COLO668 (cell line): ENCODE measurements around the gene CDH2.

Experiments
- DNase-seq: peaks from one replicate; lab custom pipeline; 2025; ENCODE audit not compliant: unreplicated experiment; lab: John Stamatoyannopoulos, UW

Gene CDH2

DNA sequence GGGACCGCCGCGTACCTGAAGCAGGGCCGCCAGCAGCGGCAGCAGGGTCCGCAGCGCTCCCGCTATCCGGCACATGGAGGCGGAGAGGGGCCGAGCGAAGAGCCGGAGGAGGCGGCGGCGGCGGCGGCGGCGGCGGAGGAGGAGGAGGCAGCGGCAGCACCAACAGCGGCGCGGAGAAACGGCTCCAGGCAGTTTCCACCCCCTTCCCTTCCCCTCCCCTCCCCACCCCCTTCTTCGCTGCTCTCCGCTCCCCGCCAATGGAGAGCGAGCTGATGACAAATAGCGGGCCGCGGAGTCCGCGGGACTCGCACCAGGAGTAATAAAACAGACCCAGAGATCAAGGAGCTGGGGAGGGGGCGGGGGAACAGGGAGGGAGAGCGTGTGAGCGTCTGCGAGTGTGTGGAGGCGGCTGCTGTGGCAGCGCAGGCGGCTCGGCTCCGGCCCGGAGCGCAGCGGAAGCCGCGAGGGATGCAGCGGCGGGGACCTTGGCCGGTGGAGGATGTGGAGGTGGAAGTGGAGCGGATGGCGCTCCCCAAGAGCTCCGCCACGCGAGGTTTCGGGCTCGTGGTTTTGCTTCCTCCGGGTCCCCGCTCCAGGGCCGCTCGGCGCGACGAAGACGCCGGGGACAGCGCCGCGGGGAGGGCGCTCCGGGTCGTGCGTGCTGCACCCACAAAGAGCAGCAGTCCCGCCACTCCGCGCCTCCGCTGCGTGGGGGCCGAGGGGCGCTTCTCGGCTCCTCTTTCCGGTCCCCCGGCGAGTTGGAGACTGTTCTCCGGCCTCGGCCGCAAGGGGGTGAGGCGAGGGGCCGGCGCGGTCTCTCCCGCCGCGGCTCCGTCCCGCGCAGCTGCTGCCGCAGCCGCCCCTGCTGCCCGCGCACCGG lies at the start of gene CDH2:
TSS of gene CDH2 (minus strand) at position 183 of the 880 bp plus-strand sequence. CDS start at position 75, 108 bp downstream.
- peak; percentile 90 for DNase-seq

GRCh38 chr18:28212060-28212459 lies 35.1 kb upstream of the CDH2 start:
- DNase-seq = no peak

DNA sequence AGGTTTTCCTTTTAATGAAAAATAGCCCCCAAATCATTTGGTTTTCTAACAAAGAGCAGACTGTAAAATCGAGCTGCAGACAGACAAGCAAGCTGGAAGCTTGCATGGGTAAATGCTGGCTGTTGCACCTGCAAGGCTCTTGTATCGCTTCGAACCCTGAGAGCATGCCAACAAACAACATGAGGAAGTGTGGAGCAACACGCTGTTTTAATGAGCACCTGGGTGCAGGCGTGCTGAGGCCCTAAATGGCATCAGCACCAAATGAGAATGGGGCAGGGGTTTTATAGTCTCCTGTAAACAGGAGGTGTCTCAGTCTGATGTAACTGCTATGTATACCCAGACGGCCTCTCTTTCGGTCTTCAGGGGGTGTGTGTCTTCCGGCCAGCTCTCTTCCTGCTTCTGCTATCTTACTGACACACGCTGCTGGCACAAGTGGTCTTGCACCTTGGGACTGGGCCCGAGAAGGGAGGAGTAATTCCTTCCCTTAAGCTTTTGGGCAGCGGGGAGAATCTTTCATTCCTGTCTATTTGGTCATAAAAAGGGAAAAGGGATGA lies 31.9 kb upstream of the CDH2 start:
- DNase-seq = no peak

DNA sequence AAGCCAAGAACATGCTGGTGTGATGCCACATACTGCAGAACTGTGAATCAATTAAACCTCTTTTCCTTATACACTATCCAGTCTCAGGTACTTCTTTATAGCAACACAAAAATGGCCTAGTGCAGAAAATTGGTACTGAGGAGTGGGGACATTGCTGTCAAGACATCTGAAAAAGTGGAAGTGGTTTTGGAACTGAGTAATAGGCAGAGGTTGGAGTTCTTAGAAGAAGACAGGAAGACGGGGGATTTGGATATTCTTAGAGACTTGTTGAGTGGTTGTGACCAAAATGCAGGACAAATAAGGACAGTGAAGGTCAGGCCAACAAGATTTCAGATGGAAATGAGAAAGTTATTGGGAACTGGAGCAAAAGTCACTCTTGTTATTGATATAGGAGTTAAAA lies 31.3 kb upstream of the CDH2 start:
- no peak for DNase-seq

GRCh38 chr18:28204154-28204553 lies 27.2 kb upstream of the CDH2 start:
- DNase-seq = no peak

DNA sequence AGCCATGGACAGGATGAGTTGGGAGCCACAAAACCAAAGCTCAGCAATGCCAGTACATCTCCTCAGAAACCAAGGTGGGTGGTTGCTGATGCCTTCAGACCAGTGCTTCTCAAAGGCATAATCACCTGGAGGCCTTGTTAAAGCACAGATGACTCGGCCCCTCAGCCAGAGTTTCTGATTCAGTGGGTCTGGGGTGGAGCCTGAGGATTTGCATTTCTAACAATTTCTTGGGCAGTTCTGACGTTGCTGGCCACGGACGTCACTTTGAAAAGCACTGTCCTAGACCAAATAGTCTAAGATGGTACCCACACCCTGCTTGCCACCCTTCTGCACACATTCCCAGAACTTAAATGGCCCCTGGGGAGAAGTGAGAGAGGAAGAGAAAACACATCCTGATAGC lies 24.1 kb upstream of the CDH2 start:
- DNase-seq = no peak

DNA sequence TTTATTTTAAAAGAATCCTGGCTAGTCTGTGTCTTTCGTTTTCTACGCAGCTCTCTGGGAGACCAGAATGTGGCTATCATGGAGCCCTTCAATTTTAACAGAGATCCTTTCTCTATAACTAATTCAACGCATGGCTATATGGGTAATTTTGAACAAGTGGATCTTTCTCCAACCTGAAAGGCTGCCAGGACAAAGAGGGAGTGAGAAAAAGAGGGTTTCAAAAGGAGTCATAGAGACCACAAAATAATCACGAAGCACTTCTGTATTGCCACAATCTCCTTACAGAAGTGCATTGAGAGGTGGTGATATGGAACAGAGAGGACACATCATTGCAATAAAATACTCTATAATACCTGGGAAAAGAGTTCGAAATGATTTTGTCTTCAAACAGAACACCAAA lies 21.7 kb upstream of the CDH2 start:
- DNase-seq = no peak

GRCh38 chr18:28193177-28193778 lies 16.3 kb upstream of the CDH2 start:
- no peak for DNase-seq

- peak; percentile 74 for DNase-seq
These were observed 12.7 kb upstream of the CDH2 start for GRCh38 chr18:28189400-28190239.

DNA sequence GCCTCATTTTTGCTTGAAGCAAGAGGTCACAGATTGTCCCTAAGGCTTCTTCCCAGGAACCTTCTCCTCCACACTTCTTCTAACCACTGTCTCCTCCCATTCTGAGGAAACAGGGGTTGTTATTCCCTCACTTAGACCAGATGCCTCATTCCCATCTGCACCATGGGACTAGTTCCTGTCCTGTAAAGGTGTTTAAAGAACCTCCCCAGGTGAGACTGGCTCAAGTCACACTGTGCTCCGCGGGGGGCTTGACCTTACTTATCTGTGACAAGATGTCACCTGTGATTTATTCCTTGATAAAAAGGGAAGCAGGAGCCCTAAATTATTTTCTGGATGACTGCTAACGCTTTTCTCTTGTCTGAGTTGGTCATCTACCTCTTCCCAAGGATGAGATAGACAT lies 8.2 kb upstream of the CDH2 start:
- DNase-seq = no peak

DNA sequence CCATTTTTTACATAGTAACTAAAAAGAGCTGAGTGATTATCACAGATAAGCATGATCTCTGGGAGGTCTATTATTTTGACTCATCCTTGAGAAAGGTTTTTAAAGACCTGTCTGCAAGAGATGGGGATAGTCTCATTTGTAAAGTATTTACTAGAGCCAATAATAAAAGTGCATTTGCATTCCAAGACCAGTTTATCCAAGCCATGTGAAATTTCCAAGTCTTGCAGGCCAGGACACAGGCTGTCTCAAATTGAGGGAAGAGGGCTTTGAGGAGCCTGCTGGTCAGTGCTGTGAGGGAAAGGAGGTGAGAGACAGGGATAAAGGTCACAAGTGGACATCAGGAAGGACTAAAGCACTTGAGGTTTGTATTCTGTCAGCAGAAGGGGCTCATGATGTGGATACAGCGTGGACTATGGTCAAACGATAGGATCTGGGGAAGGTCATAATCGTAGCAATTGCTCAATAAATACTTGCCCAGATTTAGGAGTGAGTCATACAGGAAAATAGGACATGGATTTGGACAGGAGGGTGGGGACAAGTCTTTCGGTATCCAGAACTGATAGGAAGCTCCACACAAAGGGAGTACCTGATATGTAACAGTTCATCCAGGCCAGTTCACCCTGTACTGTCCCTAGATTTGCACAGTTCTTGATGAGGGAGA lies 6.6 kb upstream of the CDH2 start:
- DNase-seq = no peak

DNA sequence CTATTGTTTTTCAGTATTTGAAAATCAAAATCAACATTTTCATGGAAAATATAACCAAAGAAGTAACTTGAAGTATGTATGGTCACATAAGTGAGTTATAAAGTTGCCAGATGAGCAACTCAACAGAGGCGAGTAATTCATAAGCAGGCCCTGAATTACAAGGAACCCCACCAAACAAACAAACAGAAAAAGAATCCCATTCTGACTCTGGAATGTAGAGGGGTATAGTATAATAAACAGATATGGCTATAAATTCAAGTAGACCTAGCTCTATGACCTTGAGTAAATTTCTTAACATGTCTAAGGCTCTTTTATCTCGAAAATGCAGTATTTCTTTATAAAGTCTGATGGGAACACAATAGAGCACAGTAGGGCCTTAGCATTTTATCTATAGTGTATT lies 4.7 kb upstream of the CDH2 start:
- DNase-seq = no peak

DNA sequence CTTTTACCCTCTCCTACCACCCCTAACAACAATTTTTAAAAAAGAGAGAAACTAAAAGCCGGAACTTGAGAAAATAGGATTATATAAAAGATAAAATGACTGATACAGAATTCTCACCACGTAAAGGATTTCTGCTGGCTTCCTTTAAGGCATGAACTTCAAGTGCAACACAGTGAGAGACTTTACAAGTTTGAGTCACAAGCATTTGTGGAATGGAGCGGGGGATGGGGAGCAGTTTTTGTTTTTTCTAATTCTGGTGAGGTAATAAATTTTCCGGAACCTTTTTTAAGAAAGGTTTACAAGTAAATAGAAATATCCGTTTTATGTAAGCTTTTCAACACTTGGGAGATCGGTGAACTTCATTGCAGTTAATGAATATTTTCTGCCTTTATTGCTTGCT lies 1.8 kb upstream of the CDH2 start:
- DNase-seq = no peak

DNA sequence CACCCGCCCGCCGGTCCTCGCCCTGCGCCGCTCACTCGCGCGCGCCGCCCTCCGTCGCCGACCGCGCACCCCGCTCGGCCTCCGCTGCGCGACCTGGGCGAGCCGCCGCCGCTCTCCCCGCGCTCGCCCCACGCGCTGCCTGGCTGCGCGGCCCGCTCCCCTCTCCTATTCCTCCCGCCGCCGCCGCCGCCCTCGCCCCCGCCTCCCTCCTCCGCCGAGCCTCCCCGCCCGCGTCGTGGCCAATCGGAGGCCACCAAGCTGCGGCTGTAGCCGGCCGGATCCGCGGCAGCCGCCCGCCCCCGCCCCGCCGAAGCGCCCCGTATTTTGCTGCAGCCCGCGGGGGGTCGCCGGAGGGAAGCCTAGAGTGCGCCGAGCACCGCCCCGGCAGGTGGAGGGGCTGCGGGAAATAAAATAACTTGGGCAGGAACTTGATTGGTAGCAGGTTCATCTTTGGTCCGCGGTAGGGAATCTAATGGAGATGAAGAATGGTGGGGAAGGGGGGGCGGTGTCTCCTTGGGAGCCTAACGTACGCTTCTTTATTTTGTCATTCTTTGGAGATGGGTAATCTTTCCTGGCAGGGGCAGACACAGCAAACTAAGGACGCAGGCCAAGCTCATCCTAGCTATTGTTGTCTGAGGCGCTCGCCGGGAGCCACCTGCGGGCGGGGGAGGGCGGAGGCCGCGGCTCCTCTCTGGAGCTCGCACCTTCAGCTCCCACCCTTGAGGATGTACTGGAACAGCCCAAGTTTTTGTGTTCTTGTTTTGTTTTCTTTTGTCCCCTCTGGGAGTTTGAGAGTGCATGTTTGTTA lies 1.1 kb upstream of the CDH2 start:
- peak; percentile 92 for DNase-seq

GRCh38 chr18:28176698-28176947 lies 307 bp downstream of the CDH2 start:
- DNase-seq = peak; percentile 87

- peak; percentile 81 for DNase-seq
These were observed 816 bp downstream of the CDH2 start for GRCh38 chr18:28175930-28176697.

- peak; percentile 72 for DNase-seq
These were observed 1.6 kb downstream of the CDH2 start for GRCh38 chr18:28175150-28175929.

DNA sequence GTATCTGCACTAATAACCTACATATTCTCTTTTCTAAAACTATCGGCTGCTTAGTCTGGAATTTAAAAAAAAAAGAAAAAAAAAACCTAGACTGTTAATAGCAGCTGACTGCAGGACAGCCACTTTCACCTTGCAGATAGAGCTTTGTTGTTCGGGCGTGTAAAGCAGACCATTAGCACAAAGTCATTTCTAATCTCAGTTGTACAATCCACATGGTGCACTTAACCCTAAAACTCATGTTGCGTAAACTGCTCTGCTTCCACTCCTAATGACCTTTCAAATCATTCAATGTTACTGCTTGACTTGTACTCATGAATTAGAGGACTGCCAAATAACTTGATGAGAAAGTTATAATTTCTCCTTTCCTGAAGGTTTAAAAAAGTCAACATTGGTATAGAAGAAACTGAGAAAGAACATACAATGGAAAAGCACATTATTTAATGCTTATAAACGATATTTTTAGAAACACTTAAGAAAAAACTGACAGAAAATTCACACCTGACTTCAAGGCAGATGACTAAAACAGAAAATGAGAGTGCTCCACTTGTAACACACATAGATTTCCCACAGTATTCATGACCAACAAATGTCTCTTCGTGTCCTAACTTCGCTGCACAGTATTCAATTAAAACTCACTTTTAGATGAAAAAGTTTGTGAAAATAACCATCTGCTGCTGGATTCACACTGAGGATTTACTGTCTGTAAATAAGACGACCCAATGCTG lies 2.6 kb downstream of the CDH2 start:
- DNase-seq = no peak
